WTC11 (cell line): ENCODE results near the gene LRRFIP2. TPM values are rescaled to one million over a fixed set of nuclear protein-coding genes. Genes with fewer than 3 reads are reported as not detected.

Source experiments
- ATAC-seq: fragments of 200-7000 bp; cut with Tn5 transposase; 2 replicates; pipeline ENCODE4 v1.10.0; 2021; ENCODE audit warnings: mild to moderate bottlenecking, moderate library complexity
- CTCF ChIA-PET: fragments of 300-600 bp; sonication (Branson Sonifier 250); formaldehyde crosslinking; loops from one replicate; lab custom pipeline; 2021; ENCODE audit warnings: antibody characterized with exemption; lab: Charles Lee
- POLR2A ChIA-PET: fragments of 350-600 bp; sonication (Branson Sonifier 250); formaldehyde crosslinking; loops from one replicate; lab custom pipeline; 2021; ENCODE audit warnings: antibody characterized with exemption; lab: Charles Lee
- DNase-seq: peaks from one replicate; pipeline ENCODE4 v3.0.0; 2021; ENCODE audit warnings: low spot score
- H3K27ac Mint-ChIP-seq: 2 replicates; pipeline ENCODE4 v1.8.0; 2021; ENCODE audit warnings: mixed read lengths
- H3K27me3 Mint-ChIP-seq: 2 replicates; pipeline ENCODE4 v1.8.0; 2021; ENCODE audit warnings: low read depth, mild to moderate bottlenecking, moderate library complexity, mixed read lengths
- H3K36me3 Mint-ChIP-seq: 2 replicates; pipeline ENCODE4 v1.8.0; 2021; ENCODE audit warnings: mixed read lengths
- H3K4me1 Mint-ChIP-seq: 2 replicates; pipeline ENCODE4 v1.8.0; 2022; ENCODE audit warnings: mixed read lengths
- H3K4me3 Mint-ChIP-seq: 2 replicates; pipeline ENCODE4 v1.8.0; 2021; ENCODE audit warnings: mild to moderate bottlenecking, moderate library complexity, mixed read lengths
- H3K9me3 Mint-ChIP-seq: 2 replicates; pipeline ENCODE4 v1.8.0; 2021; ENCODE audit warnings: mixed read lengths
- CREB1 ChIP-seq: sonication (generic); formaldehyde crosslinking; IDR thresholded peaks from 2 replicates; pipeline ENCODE4 v1.8.0; 2023; ENCODE audit warnings: mild to moderate bottlenecking, missing genetic modification reagents
- EMX1 ChIP-seq: fragments of 250-450 bp; sonication (Bioruptor Pico); IDR thresholded peaks from 2 replicates; pipeline ENCODE4 v1.8.0; 2021; ENCODE audit warnings: mild to moderate bottlenecking
- FOXP1 ChIP-seq: sonication (generic); formaldehyde crosslinking; IDR thresholded peaks from 2 replicates; pipeline ENCODE4 v1.8.0; 2022; ENCODE audit warnings: missing genetic modification reagents, mild to moderate bottlenecking, moderate library complexity, borderline replicate concordance
- GABPB1 ChIP-seq: sonication (generic); formaldehyde crosslinking; IDR thresholded peaks from 2 replicates; pipeline ENCODE4 v1.8.1; 2023; ENCODE audit warnings: mild to moderate bottlenecking, missing genetic modification reagents
- HMGA2 ChIP-seq: fragments of 250-450 bp; sonication (Bioruptor Pico); IDR thresholded peaks from 2 replicates; pipeline ENCODE4 v1.4.0; 2021; ENCODE audit warnings: mild to moderate bottlenecking, moderate library complexity
- JAZF1 ChIP-seq: fragments of 250-450 bp; sonication (Bioruptor Pico); IDR thresholded peaks from 2 replicates; pipeline ENCODE4 v1.9.0; 2021; ENCODE audit warnings: moderate library complexity, mild to moderate bottlenecking, inconsistent platforms
- NR1H2 ChIP-seq: sonication (generic); formaldehyde crosslinking; IDR thresholded peaks from 2 replicates; pipeline ENCODE4 v1.9.0; 2021; ENCODE audit warnings: mild to moderate bottlenecking, moderate library complexity, missing genetic modification reagents
- NR3C1 ChIP-seq: sonication (generic); formaldehyde crosslinking; conservative IDR thresholded peaks from 2 replicates; pipeline ENCODE4 v1.8.1; 2023; ENCODE audit warnings: low read depth, mild to moderate bottlenecking, missing genetic modification reagents
- SOX15 ChIP-seq: fragments of 250-450 bp; sonication (Bioruptor Pico); IDR thresholded peaks from 2 replicates; pipeline ENCODE4 v1.9.0; 2021; ENCODE audit warnings: mild to moderate bottlenecking
- TCF7 ChIP-seq: sonication (generic); formaldehyde crosslinking; IDR thresholded peaks from 2 replicates; pipeline ENCODE4 v1.8.0; 2022; ENCODE audit warnings: mild to moderate bottlenecking, low read depth, missing genetic modification reagents, moderate library complexity
- TEAD4 ChIP-seq: sonication (generic); formaldehyde crosslinking; IDR thresholded peaks from 2 replicates; pipeline ENCODE4 v1.8.0; 2022; ENCODE audit warnings: mild to moderate bottlenecking, missing genetic modification reagents
- ZBTB21 ChIP-seq: sonication (generic); formaldehyde crosslinking; IDR thresholded peaks from 2 replicates; pipeline ENCODE4 v1.8.1; 2023; ENCODE audit warnings: mild to moderate bottlenecking, missing genetic modification reagents, borderline replicate concordance
- total RNA-seq: library from RNA; stranded (reverse); gene quantifications from 3 replicates; pipeline ENCODE4 v1.2.3, GENCODE V29; 2021
- TF ChIP-seq, protein P1 (sequence below): sonication (generic); formaldehyde crosslinking; IDR thresholded peaks from 2 replicates; pipeline ENCODE4 v1.8.0; 2023; ENCODE audit warnings: missing genetic modification reagents
- TF ChIP-seq, protein P2 (sequence below): sonication (generic); formaldehyde crosslinking; IDR thresholded peaks from 2 replicates; pipeline ENCODE4 v1.8.0; 2023; ENCODE audit warnings: missing genetic modification reagents, mild to moderate bottlenecking, borderline replicate concordance
- TF ChIP-seq, protein P3 (sequence below): fragments of 250-450 bp; sonication (Bioruptor Pico); IDR thresholded peaks from 2 replicates; pipeline ENCODE4 v1.9.0; 2021; ENCODE audit warnings: moderate library complexity, mild to moderate bottlenecking, inconsistent platforms, borderline replicate concordance
- TF ChIP-seq, protein P4 (sequence below): sonication (generic); formaldehyde crosslinking; IDR thresholded peaks from 2 replicates; pipeline ENCODE4 v1.8.1; 2023; ENCODE audit warnings: mild to moderate bottlenecking, missing genetic modification reagents, borderline replicate concordance
- TF ChIP-seq, protein P5 (sequence below): sonication (generic); formaldehyde crosslinking; conservative IDR thresholded peaks from 2 replicates; pipeline ENCODE4 v1.8.1; 2023; ENCODE audit warnings: mild to moderate bottlenecking, low read depth, missing genetic modification reagents, moderate library complexity
- TF ChIP-seq, protein P6 (sequence below): sonication (generic); formaldehyde crosslinking; IDR thresholded peaks from 2 replicates; pipeline ENCODE4 v1.8.0; 2022; ENCODE audit warnings: mild to moderate bottlenecking, missing genetic modification reagents
- TF ChIP-seq, protein P7 (sequence below): fragments of 250-450 bp; sonication (Bioruptor Pico); IDR thresholded peaks from 2 replicates; pipeline ENCODE4 v2.1.2; 2022; ENCODE audit warnings: mild to moderate bottlenecking, moderate library complexity
- TF ChIP-seq, protein P8 (sequence below): sonication (generic); formaldehyde crosslinking; IDR thresholded peaks from 2 replicates; pipeline ENCODE4 v1.8.1; 2023; ENCODE audit warnings: mild to moderate bottlenecking, missing genetic modification reagents

LRRFIP2 gene
- total RNA-seq, 1 experiment from 2014 or later = 23.7 TPM

DNA sequence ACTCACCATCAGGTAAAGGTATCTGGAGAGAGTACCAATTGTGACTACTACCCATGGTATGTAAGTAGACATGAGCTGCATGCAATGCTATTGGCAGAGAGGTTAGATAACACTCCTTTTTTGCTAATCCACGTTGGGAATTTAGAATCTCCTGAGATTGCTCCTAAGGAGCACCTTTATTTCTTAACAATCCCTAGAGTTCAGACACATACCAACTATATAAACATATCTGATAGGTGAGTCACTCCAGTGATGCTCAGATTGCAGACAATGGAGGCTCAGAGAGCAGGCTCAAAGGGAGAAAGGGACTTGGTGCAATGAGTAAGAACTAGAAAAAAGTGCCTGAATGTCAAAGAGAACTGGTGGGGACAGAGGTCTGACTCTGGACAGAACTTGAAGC is 47.0 kb upstream of the LRRFIP2 start:
- H3K4me1 Mint-ChIP-seq = no peaks in the 10 kb centered on the region
- no peak for ATAC-seq
- TF ChIP-seq, protein P1, sequence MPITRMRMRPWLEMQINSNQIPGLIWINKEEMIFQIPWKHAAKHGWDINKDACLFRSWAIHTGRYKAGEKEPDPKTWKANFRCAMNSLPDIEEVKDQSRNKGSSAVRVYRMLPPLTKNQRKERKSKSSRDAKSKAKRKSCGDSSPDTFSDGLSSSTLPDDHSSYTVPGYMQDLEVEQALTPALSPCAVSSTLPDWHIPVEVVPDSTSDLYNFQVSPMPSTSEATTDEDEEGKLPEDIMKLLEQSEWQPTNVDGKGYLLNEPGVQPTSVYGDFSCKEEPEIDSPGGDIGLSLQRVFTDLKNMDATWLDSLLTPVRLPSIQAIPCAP = no peak
- TF ChIP-seq, protein P2, sequence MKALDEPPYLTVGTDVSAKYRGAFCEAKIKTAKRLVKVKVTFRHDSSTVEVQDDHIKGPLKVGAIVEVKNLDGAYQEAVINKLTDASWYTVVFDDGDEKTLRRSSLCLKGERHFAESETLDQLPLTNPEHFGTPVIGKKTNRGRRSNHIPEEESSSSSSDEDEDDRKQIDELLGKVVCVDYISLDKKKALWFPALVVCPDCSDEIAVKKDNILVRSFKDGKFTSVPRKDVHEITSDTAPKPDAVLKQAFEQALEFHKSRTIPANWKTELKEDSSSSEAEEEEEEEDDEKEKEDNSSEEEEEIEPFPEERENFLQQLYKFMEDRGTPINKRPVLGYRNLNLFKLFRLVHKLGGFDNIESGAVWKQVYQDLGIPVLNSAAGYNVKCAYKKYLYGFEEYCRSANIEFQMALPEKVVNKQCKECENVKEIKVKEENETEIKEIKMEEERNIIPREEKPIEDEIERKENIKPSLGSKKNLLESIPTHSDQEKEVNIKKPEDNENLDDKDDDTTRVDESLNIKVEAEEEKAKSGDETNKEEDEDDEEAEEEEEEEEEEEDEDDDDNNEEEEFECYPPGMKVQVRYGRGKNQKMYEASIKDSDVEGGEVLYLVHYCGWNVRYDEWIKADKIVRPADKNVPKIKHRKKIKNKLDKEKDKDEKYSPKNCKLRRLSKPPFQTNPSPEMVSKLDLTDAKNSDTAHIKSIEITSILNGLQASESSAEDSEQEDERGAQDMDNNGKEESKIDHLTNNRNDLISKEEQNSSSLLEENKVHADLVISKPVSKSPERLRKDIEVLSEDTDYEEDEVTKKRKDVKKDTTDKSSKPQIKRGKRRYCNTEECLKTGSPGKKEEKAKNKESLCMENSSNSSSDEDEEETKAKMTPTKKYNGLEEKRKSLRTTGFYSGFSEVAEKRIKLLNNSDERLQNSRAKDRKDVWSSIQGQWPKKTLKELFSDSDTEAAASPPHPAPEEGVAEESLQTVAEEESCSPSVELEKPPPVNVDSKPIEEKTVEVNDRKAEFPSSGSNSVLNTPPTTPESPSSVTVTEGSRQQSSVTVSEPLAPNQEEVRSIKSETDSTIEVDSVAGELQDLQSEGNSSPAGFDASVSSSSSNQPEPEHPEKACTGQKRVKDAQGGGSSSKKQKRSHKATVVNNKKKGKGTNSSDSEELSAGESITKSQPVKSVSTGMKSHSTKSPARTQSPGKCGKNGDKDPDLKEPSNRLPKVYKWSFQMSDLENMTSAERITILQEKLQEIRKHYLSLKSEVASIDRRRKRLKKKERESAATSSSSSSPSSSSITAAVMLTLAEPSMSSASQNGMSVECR (CRISPR knock-in tag) = no peak
- TF ChIP-seq, protein P3, sequence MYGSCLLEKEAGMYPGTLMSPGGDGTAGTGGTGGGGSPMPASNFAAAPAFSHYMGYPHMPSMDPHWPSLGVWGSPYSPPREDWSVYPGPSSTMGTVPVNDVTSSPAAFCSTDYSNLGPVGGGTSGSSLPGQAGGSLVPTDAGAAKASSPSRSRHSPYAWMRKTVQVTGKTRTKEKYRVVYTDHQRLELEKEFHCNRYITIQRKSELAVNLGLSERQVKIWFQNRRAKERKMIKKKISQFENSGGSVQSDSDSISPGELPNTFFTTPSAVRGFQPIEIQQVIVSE = no peak
- TF ChIP-seq, protein P4, sequence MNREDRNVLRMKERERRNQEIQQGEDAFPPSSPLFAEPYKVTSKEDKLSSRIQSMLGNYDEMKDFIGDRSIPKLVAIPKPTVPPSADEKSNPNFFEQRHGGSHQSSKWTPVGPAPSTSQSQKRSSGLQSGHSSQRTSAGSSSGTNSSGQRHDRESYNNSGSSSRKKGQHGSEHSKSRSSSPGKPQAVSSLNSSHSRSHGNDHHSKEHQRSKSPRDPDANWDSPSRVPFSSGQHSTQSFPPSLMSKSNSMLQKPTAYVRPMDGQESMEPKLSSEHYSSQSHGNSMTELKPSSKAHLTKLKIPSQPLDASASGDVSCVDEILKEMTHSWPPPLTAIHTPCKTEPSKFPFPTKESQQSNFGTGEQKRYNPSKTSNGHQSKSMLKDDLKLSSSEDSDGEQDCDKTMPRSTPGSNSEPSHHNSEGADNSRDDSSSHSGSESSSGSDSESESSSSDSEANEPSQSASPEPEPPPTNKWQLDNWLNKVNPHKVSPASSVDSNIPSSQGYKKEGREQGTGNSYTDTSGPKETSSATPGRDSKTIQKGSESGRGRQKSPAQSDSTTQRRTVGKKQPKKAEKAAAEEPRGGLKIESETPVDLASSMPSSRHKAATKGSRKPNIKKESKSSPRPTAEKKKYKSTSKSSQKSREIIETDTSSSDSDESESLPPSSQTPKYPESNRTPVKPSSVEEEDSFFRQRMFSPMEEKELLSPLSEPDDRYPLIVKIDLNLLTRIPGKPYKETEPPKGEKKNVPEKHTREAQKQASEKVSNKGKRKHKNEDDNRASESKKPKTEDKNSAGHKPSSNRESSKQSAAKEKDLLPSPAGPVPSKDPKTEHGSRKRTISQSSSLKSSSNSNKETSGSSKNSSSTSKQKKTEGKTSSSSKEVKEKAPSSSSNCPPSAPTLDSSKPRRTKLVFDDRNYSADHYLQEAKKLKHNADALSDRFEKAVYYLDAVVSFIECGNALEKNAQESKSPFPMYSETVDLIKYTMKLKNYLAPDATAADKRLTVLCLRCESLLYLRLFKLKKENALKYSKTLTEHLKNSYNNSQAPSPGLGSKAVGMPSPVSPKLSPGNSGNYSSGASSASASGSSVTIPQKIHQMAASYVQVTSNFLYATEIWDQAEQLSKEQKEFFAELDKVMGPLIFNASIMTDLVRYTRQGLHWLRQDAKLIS (CRISPR knock-in tag) = no peak
- TF ChIP-seq NR3C1 (CRISPR knock-in tag) (no peak), EMX1 (CRISPR knock-in tag) (no peak)
- TF ChIP-seq, all 79 proteins: peak for 0
- no peak for DNase-seq
- Mint-ChIP-seq H3K27ac (no peak overlapping the region), H3K27me3 (no peaks in the 10 kb centered on the region), H3K36me3 (no peaks in the 10 kb centered on the region), H3K4me3 (no peak overlapping the region), H3K9me3 (no peaks in the 10 kb centered on the region)
- ChIA-PET CTCF (interaction anchor here (0.7 kb wide), 1 partner anchor 60 kb away, joined by 3 read pairs; no protein-coding TSS in a partner anchor), POLR2A (interaction anchor here (0.7 kb wide), 1 partner anchor 11 kb away, joined by 6 read pairs; no protein-coding TSS in a partner anchor)

DNA sequence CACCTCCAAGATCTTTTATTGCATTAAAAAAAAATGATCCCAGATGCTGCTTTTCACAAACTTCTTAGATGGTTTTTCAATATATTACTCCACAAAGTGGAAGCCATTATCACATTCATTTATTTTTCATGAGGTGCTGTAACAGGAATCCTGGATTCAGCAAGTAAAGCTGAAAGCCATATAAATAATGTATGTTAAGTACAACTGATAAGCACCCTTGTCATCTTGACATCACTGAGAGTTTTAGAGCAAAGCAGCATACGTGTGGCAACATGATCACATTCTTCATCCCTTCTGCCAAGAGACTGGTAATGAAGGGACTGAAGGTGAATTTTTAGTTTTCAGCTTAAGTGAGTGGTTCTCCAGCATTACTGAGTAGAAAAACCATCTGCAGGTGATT is 44.9 kb upstream of the LRRFIP2 start:
- no peak overlapping the region for H3K27ac Mint-ChIP-seq
- DNase-seq = no peak
- H3K4me3 Mint-ChIP-seq = no peak overlapping the region
- H3K9me3 Mint-ChIP-seq = no peaks in the 10 kb centered on the region
- H3K36me3 Mint-ChIP-seq = no peaks in the 10 kb centered on the region
- ChIA-PET POLR2A (no interaction called here), CTCF (no interaction called here)
- no peaks in the 10 kb centered on the region for H3K4me1 Mint-ChIP-seq
- no peak for ATAC-seq
- no peaks in the 10 kb centered on the region for H3K27me3 Mint-ChIP-seq
- TF ChIP-seq FOXP1 (CRISPR knock-in tag) = no peak
- TF ChIP-seq EMX1 (CRISPR knock-in tag) = no peak
- TF ChIP-seq, protein P5, sequence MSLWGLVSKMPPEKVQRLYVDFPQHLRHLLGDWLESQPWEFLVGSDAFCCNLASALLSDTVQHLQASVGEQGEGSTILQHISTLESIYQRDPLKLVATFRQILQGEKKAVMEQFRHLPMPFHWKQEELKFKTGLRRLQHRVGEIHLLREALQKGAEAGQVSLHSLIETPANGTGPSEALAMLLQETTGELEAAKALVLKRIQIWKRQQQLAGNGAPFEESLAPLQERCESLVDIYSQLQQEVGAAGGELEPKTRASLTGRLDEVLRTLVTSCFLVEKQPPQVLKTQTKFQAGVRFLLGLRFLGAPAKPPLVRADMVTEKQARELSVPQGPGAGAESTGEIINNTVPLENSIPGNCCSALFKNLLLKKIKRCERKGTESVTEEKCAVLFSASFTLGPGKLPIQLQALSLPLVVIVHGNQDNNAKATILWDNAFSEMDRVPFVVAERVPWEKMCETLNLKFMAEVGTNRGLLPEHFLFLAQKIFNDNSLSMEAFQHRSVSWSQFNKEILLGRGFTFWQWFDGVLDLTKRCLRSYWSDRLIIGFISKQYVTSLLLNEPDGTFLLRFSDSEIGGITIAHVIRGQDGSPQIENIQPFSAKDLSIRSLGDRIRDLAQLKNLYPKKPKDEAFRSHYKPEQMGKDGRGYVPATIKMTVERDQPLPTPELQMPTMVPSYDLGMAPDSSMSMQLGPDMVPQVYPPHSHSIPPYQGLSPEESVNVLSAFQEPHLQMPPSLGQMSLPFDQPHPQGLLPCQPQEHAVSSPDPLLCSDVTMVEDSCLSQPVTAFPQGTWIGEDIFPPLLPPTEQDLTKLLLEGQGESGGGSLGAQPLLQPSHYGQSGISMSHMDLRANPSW (CRISPR knock-in tag) = no peak
- TF ChIP-seq HMGA2 (CRISPR knock-in tag) = no peak
- TF ChIP-seq SOX15 = no peak
- TF ChIP-seq, protein P6, sequence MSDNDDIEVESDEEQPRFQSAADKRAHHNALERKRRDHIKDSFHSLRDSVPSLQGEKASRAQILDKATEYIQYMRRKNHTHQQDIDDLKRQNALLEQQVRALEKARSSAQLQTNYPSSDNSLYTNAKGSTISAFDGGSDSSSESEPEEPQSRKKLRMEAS (CRISPR knock-in tag) = no peak
- no peak for TF ChIP-seq TEAD4 (CRISPR knock-in tag)
- TF ChIP-seq, protein P7, sequence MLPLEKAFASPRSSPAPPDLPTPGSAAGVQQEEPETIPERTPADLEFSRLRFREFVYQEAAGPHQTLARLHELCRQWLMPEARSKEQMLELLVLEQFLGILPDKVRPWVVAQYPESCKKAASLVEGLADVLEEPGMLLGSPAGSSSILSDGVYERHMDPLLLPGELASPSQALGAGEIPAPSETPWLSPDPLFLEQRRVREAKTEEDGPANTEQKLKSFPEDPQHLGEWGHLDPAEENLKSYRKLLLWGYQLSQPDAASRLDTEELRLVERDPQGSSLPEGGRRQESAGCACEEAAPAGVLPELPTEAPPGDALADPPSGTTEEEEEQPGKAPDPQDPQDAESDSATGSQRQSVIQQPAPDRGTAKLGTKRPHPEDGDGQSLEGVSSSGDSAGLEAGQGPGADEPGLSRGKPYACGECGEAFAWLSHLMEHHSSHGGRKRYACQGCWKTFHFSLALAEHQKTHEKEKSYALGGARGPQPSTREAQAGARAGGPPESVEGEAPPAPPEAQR (CRISPR knock-in tag) = no peak
- TF ChIP-seq NR1H2 = no peak
- TF ChIP-seq, protein P8, sequence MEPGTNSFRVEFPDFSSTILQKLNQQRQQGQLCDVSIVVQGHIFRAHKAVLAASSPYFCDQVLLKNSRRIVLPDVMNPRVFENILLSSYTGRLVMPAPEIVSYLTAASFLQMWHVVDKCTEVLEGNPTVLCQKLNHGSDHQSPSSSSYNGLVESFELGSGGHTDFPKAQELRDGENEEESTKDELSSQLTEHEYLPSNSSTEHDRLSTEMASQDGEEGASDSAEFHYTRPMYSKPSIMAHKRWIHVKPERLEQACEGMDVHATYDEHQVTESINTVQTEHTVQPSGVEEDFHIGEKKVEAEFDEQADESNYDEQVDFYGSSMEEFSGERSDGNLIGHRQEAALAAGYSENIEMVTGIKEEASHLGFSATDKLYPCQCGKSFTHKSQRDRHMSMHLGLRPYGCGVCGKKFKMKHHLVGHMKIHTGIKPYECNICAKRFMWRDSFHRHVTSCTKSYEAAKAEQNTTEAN = no peak
- no peak for TF ChIP-seq JAZF1 (CRISPR knock-in tag)
- TF ChIP-seq CREB1 = no peak
- TF ChIP-seq TCF7 (CRISPR knock-in tag) = no peak
- TF ChIP-seq ZBTB21 (CRISPR knock-in tag) = no peak
- no peak for TF ChIP-seq GABPB1 (CRISPR knock-in tag)
